Muscle of leg (tissue), 11 donors: Measurements from ENCODE around the gene MEG3. TPM values are rescaled to one million over a fixed set of nuclear protein-coding genes. Genes with fewer than 3 reads are reported as not detected.
A peak's percentile ranks its signal among the peaks of the same experiment; 100 is the strongest.

Experiments
- DNase-seq: peaks from one replicate; pipeline ENCODE4 v3.0.0; 2013
- H3K27ac ChIP-seq: one replicate; pipeline ENCODE4 v1.5.1; 2013; ENCODE audit warnings: mild to moderate bottlenecking, low read length, control low read depth
- H3K27me3 ChIP-seq: one replicate; pipeline ENCODE4 v1.6.1; 2013; ENCODE audit warnings: low read length; ENCODE audit not compliant: control insufficient read depth, insufficient read depth
- H3K36me3 ChIP-seq: one replicate; pipeline ENCODE4 v1.6.1; 2013; ENCODE audit warnings: low read length; ENCODE audit not compliant: control insufficient read depth, insufficient read depth
- H3K4me1 ChIP-seq: one replicate; pipeline ENCODE4 v1.6.1; 2013; ENCODE audit warnings: low read length; ENCODE audit not compliant: control insufficient read depth, insufficient read depth
- H3K4me3 ChIP-seq: one replicate; pipeline ENCODE4 v1.5.1; 2013; ENCODE audit warnings: low read length, control low read depth
- H3K9me3 ChIP-seq: replicated peaks from 2 replicates; pipeline ENCODE4 v1.6.1; 2013; ENCODE audit warnings: low read depth, low read length; ENCODE audit not compliant: control insufficient read depth
- WGBS: methylation state at CpG from one replicate; pipeline ENCODE4 v1.1.5; 2013; ENCODE audit warnings: missing lambda C conversion rate; ENCODE audit not compliant: insufficient coverage; 5-methylcytosine and 5-hydroxymethylcytosine counted together
- polyA plus RNA-seq, 8 donors: library from polyadenylated mRNA; unstranded; fragments of 120-200 nt; gene quantifications; one replicate each; pipeline versions ENCODE4 v1.2.1 to v1.2.3, GENCODE V29; 2013; ENCODE audit warnings: inconsistent platforms in 1 of 8, low replicate concordance in 1 of 8; ENCODE audit not compliant: insufficient read length in 8 of 8, insufficient read depth in 1 of 8
- total RNA-seq: library from RNA; stranded (reverse); fragments of 120-200 nt; gene quantifications from one replicate; pipeline ENCODE4 v1.2.4, GENCODE V29; 2013

The MEG3 gene
- total and polyA plus RNA-seq, 9 donors = 2,107 to 7,026 (median 3,453) TPM

DNA sequence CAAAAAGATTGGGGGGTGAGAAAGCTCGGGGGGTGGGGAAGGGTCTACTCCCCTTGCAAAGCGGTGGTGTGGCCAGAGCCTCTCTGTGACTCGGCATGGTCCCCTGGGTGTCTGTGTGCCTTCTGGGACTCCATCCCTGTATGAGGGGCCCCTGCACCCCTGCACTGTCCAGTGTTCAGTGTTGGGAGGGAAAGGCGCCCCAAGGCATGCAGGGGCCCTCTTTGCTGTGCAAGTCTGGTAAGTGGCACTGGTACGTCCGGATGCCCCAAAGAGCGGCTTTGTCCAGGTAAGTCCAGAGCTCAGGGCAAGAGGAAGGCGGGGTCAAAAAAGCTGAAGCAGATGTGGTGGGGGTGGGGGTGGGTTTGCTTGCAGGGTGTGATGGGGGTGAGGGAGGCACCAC lies 53.9 kb downstream of the MEG3 start:
- DNase-seq = no peak
- peak overlapping the region; percentile 71 for H3K27ac ChIP-seq
- 81% methylated on average over 7 of the region's 8 CpGs for WGBS

DNA sequence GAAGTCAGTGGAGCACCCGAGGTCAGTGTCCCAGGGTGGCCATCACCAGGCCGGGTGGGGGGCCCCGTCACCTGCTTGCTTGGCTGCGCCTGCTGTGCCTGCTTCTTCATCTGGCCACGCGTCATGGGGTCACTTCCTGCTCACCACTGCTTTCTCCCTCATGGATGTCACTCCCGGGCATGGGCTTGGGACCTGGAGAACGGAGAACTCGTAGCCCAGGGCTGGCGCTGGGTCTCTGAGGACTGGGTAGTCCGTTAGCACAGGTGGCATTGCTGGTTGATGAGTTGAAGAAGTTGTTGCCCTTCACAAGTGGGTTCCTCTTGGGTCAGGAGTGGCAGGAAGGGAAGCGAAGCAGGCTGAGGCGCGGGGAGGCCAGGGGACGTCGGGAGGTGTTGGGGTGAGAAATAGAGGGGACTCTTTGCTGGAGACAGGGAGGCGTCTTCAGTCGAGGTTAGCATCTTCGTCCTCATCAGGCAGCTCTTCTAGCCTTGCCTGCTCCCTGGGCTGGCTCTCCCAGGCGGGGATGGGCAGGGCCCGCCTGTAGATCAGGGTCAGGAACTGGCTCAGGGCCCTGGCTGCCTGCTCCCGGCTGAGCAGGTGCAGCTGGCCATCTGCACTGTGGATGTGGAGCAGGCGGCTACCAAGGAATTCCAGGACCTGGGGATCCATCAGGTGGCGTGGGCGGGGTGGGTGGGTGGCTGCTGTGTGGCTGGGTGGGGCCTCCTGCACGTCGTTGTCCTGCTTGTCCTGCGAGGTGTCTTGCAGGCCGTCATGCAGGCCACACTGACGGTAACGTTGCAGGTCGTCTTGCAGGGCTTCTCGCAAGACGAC lies 54.6 kb downstream of the MEG3 start:
- Histone ChIP-seq H3K4me3 (no peak overlapping the region), H3K9me3 (no peaks in the 10 kb centered on the region), H3K36me3 (peaks cover 88% of the 10 kb centered on the region), H3K27ac (peak overlapping the region; percentile 71), H3K4me1 (peaks cover 79% of the 10 kb centered on the region), H3K27me3 (no peaks in the 10 kb centered on the region)
- WGBS = 79% methylated on average over 27 of the region's 34 CpGs
- no peak for DNase-seq

More for the DNA sequence above, 53.9 kb downstream of the MEG3 start:
- Histone ChIP-seq H3K4me1 (peaks cover 80% of the 10 kb centered on the region), H3K27me3 (no peaks in the 10 kb centered on the region), H3K4me3 (peak overlapping the region; percentile 1), H3K9me3 (no peaks in the 10 kb centered on the region), H3K36me3 (peaks cover 89% of the 10 kb centered on the region)

DNA sequence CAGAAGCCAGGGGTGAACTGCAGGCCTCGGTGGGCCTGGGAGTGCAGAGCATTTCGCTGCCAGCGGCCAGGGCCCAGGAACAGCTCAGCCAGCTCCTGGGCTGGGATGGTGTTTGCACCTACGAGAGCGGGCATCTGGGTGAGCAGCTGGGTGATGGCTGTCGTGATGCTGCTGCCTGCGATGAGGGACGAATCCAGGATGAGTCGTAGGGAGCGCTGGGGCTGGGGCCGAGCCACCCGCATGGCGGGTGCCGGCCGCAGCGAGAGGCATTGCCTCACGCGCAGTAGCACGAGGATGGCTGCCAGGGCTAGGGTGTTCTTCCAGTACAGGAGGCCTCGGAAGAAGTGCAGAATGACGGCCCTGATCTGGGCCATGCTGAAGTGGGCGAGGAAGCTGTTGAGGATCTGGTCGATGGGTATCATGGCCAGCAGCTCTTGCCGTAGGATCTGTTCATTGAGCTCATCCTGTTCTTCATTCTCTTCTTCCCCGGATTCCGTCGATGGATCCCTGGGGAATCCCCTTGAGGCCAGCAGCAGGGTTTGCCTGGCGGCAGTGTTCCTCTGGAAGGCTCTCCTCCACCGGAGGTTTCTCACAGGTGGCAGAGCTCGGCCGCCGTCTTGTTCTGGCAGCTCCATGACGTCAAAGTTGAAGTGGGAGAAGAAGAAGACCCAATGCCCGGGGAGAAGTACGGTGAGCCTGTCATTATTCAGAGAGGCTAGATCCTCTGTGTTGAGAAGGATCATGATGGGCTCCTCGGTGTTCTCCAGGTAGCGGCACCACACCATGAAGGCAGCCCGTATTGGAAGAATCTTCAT lies 55.5 kb downstream of the MEG3 start:
- Histone ChIP-seq H3K36me3 (peaks cover 89% of the 10 kb centered on the region), H3K27me3 (no peaks in the 10 kb centered on the region), H3K9me3 (no peaks in the 10 kb centered on the region), H3K4me1 (peaks cover 77% of the 10 kb centered on the region), H3K4me3 (peak overlapping the region; percentile 8), H3K27ac (peak overlapping the region; percentile 57)
- no peak for DNase-seq
- 91% methylated on average over 35 of the region's 38 CpGs for WGBS

DNA sequence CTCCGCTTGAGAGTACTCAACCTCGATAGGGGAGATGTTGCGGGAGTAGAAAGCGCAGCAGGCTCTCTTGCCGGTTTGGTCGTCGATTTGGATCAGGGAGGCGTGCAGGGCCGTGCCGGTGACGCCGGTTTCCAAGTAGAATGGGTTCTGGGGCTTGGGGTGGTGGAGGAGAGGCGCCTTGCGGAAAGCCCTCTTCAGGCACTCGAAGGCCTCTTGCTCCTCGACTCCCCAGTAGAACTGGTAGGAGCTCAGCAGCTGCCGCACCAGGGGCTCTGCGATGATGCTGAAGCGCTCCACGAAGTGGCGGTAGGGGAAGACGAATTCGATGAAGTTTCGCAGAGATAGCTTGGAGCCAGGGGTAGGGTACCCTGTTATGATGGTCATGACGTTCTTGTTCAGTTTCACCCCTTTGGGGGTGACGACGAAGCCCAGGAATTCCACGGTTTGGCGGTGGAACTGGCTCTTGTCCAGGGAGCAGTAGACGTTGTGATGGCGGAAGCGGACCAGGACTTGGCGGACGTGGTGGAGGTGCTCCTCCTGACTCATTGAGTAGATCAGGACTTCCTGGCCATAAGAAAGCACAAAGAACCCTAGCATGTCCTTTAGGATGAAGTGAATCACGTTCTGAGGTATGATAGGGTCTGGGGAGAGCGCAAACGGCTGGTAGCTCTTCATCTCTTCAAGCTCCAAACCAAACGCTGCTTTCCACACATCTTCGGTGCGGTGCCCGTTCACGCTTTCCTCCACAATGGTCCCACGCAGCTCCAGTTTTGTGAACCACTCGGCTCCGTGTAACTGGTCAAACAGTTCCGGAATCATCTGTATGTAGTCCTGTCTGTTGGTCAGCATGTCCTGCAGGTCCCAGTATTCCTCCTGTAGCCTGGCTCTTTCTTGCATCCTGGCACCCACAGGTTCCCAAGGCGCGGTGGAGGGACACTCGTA lies 56.4 kb downstream of the MEG3 start:
- Histone ChIP-seq H3K27me3 (no peaks in the 10 kb centered on the region), H3K4me1 (peaks cover 78% of the 10 kb centered on the region), H3K4me3 (peak overlapping the region; percentile 8), H3K36me3 (peaks cover 84% of the 10 kb centered on the region), H3K27ac (peak overlapping the region; percentile 57), H3K9me3 (no peaks in the 10 kb centered on the region)
- 95% methylated on average over 43 of the region's 49 CpGs for WGBS
- DNase-seq = no peak

DNA sequence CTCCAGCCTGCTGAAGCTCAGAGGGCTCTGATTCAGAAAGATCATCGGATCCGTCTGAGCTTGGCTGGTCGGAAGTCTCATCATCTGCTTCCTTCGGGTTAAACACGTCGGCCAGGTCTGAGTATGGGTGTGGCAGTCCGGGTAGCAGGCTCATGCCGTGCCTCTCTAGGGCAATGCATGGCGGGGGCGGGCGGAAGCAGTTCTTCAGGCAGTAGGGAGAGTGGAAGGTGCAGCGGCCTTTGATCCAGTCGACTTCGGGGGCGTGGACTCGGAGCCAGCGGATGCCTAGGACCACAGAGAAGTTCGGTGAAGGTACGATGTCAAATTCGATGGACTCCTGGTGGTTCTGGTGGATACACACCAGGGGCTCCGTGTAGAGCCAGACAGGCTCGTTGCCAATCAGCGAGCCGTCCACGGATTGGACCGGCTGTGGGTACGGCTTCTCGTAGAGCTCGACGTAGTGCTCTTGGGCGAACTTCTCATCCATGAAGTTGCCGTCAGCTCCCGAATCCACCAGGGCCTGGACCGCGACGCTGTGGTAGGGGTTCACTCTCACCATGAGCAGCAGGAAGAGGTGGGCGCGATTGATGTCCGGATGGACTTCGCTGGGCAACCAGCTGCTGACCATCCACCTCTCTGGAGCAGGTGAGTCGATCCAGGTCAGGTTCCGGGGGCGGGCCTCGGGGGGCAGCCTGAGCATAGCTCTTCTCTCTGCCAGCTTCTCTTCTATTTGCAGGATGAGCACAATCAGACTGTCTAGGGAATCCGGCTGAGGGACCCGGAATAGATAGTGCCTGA lies 57.3 kb downstream of the MEG3 start:
- no peaks in the 10 kb centered on the region for H3K27me3 ChIP-seq
- no peak for DNase-seq
- no peak overlapping the region for H3K4me3 ChIP-seq
- H3K27ac ChIP-seq = peak overlapping the region; percentile 67
- WGBS = 92% methylated on average over 46 of the region's 46 CpGs
- peaks cover 79% of the 10 kb centered on the region for H3K4me1 ChIP-seq
- H3K36me3 ChIP-seq = peaks cover 80% of the 10 kb centered on the region
- H3K9me3 ChIP-seq = no peaks in the 10 kb centered on the region

DNA sequence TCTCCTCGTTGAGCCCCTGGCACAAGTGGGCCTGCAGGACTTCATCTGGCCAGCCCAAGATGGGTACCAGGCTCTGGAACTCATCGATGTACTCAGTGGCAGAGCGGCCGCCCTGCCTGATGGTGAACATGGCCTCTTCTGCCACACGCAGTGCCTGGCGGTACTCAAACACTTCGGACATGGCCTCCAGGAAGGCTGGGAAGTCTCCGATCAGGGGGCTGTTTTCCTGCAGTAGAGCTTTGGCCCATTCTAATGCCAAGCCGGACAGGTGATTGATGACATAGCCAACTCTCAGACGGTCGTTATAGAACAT lies 57.8 kb downstream of the MEG3 start:
- 82% methylated on average over 11 of the region's 11 CpGs for WGBS
- peaks cover 73% of the 10 kb centered on the region for H3K4me1 ChIP-seq
- no peak for DNase-seq

DNA sequence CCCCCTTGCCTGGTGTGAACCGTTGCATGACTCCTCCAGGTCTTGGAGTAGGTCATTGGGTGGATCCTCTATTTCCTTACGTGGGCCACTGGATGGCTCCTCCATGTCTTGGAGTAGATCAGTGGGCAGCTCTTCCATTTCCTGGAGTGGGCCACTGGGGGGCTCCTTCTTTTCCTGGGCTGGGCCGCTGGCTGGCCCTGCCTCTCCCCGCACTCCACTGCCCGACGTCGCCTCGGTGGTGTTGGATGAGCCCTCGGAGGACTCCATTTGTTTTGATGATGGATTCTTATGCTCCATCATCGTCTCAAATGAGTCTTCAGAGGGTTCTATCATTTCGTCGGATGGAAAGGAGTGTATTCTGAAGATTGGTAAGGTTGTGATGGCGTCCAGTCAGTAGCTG lies 58.5 kb downstream of the MEG3 start:
- Histone ChIP-seq H3K27ac (peak overlapping the region; percentile 76), H3K36me3 (peaks cover 70% of the 10 kb centered on the region), H3K27me3 (no peaks in the 10 kb centered on the region), H3K4me1 (peaks cover 68% of the 10 kb centered on the region), H3K4me3 (no peak overlapping the region), H3K9me3 (no peaks in the 10 kb centered on the region)
- WGBS = 75% methylated on average over 3 of the region's 13 CpGs
- DNase-seq = no peak

More for the DNA sequence above, 57.8 kb downstream of the MEG3 start:
- H3K4me3 ChIP-seq = no peak overlapping the region
- H3K36me3 ChIP-seq = peaks cover 74% of the 10 kb centered on the region
- H3K9me3 ChIP-seq = no peaks in the 10 kb centered on the region
- no peaks in the 10 kb centered on the region for H3K27me3 ChIP-seq
- peak overlapping the region; percentile 67 for H3K27ac ChIP-seq

DNA sequence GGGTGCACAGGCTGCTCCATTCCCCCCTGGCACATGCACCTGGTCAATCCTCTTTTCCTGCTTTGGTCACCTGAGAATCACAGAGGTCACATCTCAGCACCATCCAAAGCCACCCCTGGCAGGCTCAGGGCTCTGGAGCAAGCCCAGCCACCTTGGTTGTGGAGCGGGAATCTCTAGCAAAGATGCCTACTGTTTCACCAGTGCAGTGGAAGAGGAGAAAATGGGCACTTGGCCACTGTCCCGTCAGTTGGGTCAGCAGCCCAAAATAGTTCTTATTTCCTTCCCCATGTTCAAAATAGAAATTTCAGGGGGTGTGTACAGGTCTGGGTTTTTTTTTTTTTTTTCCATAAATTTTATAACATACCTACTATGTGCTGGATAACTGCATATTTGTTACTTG lies 59.3 kb downstream of the MEG3 start:
- H3K4me3 ChIP-seq = no peak overlapping the region
- WGBS = no CpG with 5 or more reads among the region's 2 CpGs
- peaks cover 72% of the 10 kb centered on the region for H3K36me3 ChIP-seq
- peak overlapping the region; percentile 76 for H3K27ac ChIP-seq
- H3K27me3 ChIP-seq = no peaks in the 10 kb centered on the region
- peaks cover 71% of the 10 kb centered on the region for H3K4me1 ChIP-seq
- no peaks in the 10 kb centered on the region for H3K9me3 ChIP-seq
- DNase-seq = no peak

DNA sequence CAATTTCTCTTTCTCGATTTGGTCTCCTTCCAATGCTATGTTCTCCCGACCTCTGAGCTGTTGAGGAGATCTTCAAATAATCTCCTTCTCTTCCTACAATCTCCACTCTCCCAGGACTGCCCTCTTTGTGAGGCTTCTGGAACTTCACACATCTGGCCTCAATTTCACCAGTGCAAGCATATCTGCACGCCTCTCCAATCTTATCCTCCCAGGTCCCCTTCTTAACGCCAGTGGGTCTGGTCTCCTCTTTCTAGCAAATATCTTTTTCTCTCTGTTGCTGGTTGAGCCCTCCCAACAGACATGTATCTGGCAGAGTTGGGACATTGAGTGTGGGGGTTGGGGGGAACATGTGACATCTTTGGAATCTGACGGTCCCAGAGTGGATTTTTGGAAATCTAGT lies 59.7 kb downstream of the MEG3 start:
- peak overlapping the region; percentile 76 for H3K27ac ChIP-seq
- H3K27me3 ChIP-seq = no peaks in the 10 kb centered on the region
- WGBS = 7% methylated on average over 3 of the region's 5 CpGs
- H3K9me3 ChIP-seq = no peaks in the 10 kb centered on the region
- H3K4me1 ChIP-seq = peaks cover 69% of the 10 kb centered on the region
- peak; percentile 86 for DNase-seq
- peak overlapping the region; percentile 14 for H3K4me3 ChIP-seq
- peaks cover 71% of the 10 kb centered on the region for H3K36me3 ChIP-seq
